Osteoblast (primary cell): ENCODE results near the gene STAMBP. TPM values are rescaled to one million over a fixed set of nuclear protein-coding genes. Genes with fewer than 3 reads are reported as not detected.
"Not testable (repeated sequence)": the region's sequence is repeated elsewhere in the genome, so short reads cannot be mapped to it uniquely, and the experiment has no call there.

Experiments
- DNase-seq: peaks from one replicate; pipeline ENCODE4 v3.0.0; 2011; ENCODE audit warnings: low spot score, mixed read lengths; ENCODE audit not compliant: insufficient read length; ENCODE audit errors: missing footprints
- H2AFZ ChIP-seq: 2 replicates; pipeline ENCODE4 v1.6.0; 2011; ENCODE audit warnings: mild to moderate bottlenecking, low read length
- H3K27ac ChIP-seq: 2 replicates; pipeline ENCODE4 v1.5.1; 2011; ENCODE audit warnings: mild to moderate bottlenecking, low read depth, low read length, moderate library complexity
- H3K27me3 ChIP-seq: 2 replicates; pipeline ENCODE4 v1.6.0; 2012; ENCODE audit warnings: mild to moderate bottlenecking, control low read depth, inconsistent platforms, low read length, moderate library complexity; ENCODE audit not compliant: insufficient read depth
- H3K36me3 ChIP-seq: 2 replicates; pipeline ENCODE4 v1.5.1; 2011; ENCODE audit warnings: mild to moderate bottlenecking, low read length, control low read depth, moderate library complexity; ENCODE audit not compliant: insufficient read depth
- H3K4me1 ChIP-seq: 2 replicates; pipeline ENCODE4 v1.5.1; 2011; ENCODE audit warnings: mild to moderate bottlenecking, low read length, control low read depth, moderate library complexity; ENCODE audit not compliant: insufficient read depth
- H3K4me2 ChIP-seq: 2 replicates; pipeline ENCODE4 v1.6.0; 2011; ENCODE audit warnings: mild to moderate bottlenecking, low read length; ENCODE audit not compliant: insufficient read depth
- H3K4me3 ChIP-seq: fragments of 200-600 bp; sonication (generic); 3 replicates; pipeline ENCODE4 v1.5.1; 2012; ENCODE audit warnings: mild to moderate bottlenecking, low read length, inconsistent platforms; ENCODE audit not compliant: insufficient read depth
- H3K79me2 ChIP-seq: 2 replicates; pipeline ENCODE4 v1.6.0; 2012; ENCODE audit warnings: mild to moderate bottlenecking, low read length, control low read depth, inconsistent platforms; ENCODE audit not compliant: insufficient read depth
- H3K9me3 ChIP-seq: 2 replicates; pipeline ENCODE4 v1.5.1; 2011; ENCODE audit warnings: low read depth, low read length, control low read depth
- H4K20me1 ChIP-seq: 2 replicates; pipeline ENCODE4 v1.6.0; 2012; ENCODE audit warnings: mild to moderate bottlenecking, low read length, control low read depth; ENCODE audit not compliant: insufficient read depth
- total RNA-seq: library from RNA; depleted of rRNA; stranded (reverse); fragments of >200 nt; gene quantifications from 2 replicates; pipeline ENCODE4 v1.2.3, GENCODE V29; 2012
- TF ChIP-seq, protein P1 (sequence below): IDR thresholded peaks from 2 replicates; pipeline ENCODE4 v1.5.1; 2011; ENCODE audit warnings: mild to moderate bottlenecking, low read depth, low read length, moderate library complexity; ENCODE audit errors: extremely low read depth

STAMBP gene
- total RNA-seq, 1 donor = 23.2 TPM

DNA sequence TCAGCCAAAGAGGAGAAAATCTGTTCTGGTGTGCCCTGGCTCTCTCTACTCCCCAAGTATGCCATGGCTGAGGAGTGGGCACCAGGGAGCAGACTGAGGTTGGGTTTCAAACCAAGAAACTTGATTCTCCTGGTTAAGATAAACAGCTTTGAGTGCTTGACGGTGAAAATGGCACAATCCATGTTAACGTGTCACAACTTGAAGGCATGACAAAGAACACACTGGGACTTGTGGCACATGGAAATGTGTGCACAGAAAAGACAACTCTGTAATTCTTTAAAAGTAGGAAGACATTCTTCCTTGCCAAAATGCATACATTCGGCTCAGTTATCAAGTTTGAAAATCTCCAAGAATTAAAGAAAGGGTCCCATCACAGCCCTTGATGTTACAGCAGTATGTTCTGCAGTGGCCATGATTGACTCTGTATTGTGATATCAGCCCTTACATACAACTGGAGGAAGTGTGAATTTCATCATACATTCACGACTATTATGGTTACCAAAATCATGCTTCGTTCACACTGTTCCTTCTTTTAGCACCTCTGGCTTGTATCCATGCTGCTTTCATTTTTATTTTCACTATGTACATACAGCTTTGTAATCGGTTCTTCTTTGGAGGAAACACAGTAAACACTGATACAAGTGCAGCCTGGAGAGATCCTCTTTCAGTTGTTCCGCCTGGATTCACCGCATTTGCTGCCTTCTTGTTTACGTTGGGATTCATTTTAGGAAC is 48.5 kb downstream of the STAMBP start:
- no peaks in the 10 kb centered on the region for H4K20me1 ChIP-seq
- H2AFZ ChIP-seq = no peak overlapping the region
- H3K36me3 ChIP-seq = no peaks in the 10 kb centered on the region
- no peaks in the 10 kb centered on the region for H3K9me3 ChIP-seq
- H3K4me1 ChIP-seq = no peaks in the 10 kb centered on the region
- no peak overlapping the region for H3K4me3 ChIP-seq
- no peak overlapping the region for H3K4me2 ChIP-seq
- H3K27me3 ChIP-seq = peaks cover 25% of the 10 kb centered on the region
- DNase-seq = no peak
- no peak overlapping the region for H3K27ac ChIP-seq
- no peaks in the 10 kb centered on the region for H3K79me2 ChIP-seq
- TF ChIP-seq, protein P1, sequence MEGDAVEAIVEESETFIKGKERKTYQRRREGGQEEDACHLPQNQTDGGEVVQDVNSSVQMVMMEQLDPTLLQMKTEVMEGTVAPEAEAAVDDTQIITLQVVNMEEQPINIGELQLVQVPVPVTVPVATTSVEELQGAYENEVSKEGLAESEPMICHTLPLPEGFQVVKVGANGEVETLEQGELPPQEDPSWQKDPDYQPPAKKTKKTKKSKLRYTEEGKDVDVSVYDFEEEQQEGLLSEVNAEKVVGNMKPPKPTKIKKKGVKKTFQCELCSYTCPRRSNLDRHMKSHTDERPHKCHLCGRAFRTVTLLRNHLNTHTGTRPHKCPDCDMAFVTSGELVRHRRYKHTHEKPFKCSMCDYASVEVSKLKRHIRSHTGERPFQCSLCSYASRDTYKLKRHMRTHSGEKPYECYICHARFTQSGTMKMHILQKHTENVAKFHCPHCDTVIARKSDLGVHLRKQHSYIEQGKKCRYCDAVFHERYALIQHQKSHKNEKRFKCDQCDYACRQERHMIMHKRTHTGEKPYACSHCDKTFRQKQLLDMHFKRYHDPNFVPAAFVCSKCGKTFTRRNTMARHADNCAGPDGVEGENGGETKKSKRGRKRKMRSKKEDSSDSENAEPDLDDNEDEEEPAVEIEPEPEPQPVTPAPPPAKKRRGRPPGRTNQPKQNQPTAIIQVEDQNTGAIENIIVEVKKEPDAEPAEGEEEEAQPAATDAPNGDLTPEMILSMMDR = no peak

DNA sequence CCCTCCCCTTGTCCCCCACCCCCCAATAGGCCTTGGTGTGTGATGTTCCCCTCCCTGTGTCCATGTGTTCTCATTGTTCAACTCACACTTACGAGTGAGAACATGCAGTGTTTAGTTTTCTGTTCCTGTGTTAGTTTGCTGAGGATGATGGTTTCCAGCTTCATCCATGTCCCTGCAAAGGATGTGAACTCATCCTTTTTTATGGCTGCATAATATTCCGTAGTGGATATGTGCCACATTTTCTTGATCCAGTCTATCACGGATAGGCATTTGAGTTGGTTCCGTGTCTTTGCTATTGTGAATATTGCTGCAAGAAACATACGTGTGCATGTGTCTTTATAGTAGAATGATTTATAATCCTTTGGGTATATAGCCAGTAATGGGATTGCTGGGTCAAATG is 49.2 kb downstream of the STAMBP start:
- not testable (repeated sequence) for H3K4me3 ChIP-seq, H3K4me1 ChIP-seq, H3K36me3 ChIP-seq, H2AFZ ChIP-seq, H3K79me2 ChIP-seq, DNase-seq, H3K4me2 ChIP-seq, H3K27ac ChIP-seq, H3K9me3 ChIP-seq, H4K20me1 ChIP-seq
- H3K27me3 ChIP-seq = peaks cover 28% of the 10 kb centered on the region

DNA sequence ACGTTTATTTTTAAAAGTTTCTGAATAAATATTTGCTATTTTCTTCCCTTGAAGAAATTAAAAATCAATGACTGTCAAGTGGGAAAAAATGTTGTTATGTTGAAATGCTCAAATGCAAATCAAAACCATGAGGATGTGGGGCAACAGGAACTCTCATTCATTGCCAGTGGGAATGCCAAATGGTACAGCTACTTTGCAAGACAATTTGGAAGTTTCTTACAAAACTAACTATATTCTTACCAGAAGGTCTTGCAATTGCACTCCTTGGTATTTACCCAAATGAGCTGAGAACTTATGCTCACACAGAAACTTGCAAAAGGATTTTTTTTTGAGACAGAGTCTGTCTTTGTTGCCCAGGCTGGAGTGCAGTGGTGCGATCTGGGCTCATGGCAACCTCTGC is 56.6 kb downstream of the STAMBP start:
- Histone ChIP-seq H3K4me2 (no peak overlapping the region), H3K4me1 (no peaks in the 10 kb centered on the region), H2AFZ (no peak overlapping the region), H3K9me3 (no peaks in the 10 kb centered on the region), H4K20me1 (no peaks in the 10 kb centered on the region), H3K27ac (no peak overlapping the region), H3K27me3 (peaks cover 56% of the 10 kb centered on the region), H3K79me2 (no peaks in the 10 kb centered on the region), H3K4me3 (no peak overlapping the region), H3K36me3 (no peaks in the 10 kb centered on the region)
- no peak for DNase-seq
- TF ChIP-seq, protein P1 = no peak

DNA sequence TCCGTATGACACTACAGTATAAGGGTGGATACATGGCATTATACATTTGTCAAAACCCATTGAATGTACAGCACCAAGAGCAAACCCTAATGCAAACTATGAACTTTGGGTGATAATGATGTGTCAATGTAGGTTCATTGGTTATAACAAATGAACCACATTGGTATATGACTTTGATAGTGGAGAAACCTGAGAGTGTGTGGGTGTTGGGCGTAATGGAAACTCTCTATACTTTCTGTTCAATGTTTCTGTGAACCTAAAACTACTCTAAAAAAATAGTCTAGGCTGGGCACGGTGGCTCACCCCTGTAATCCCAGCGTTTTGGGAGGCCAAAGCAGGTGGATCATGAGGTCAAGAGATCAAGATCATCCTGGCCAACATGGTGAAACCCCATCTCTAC is 57.6 kb downstream of the STAMBP start:
- Histone ChIP-seq H2AFZ (no peak overlapping the region), H3K4me2 (no peak overlapping the region), H3K4me1 (no peaks in the 10 kb centered on the region), H3K4me3 (no peak overlapping the region), H3K9me3 (no peaks in the 10 kb centered on the region), H3K27ac (no peak overlapping the region), H3K27me3 (peaks cover 55% of the 10 kb centered on the region), H4K20me1 (no peaks in the 10 kb centered on the region), H3K36me3 (no peaks in the 10 kb centered on the region), H3K79me2 (no peaks in the 10 kb centered on the region)
- no peak for DNase-seq
- TF ChIP-seq, protein P1 = no peak

DNA sequence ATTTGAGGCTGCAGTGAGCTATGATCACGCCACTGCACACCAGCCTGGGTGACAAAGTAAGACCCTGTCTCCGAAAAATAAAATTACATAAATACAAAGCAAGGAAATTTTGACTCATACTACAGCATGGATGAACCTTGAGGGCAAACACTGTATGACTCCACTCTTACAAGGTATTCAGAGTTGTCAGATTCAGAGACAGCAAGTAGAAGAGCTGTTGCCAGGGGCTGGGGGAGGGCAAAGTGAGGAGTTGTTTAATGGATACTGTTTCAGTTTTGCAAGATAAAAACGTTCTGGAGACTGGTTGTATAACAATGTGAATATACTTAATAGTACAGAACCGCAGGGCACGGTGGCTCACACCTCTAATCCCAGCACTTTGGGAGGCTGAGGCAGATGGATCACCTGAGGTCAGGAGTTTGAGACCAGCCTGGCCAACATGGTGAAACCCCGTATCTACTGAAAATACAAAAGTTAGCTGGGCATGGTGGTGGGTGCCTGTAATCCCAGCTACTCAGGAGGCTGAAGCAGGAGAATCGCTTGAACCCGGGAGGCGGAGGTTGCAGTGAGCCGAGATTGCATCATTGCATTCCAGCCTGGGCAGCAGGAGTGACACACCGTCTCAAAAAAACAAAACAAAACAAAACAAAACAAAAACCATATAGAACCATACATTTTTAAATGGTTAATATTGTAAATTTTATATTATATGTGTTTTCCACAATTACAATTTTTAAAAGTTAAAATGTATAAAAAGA is 59.0 kb downstream of the STAMBP start:
- not testable (repeated sequence) for H3K36me3 ChIP-seq, DNase-seq, H4K20me1 ChIP-seq, H3K79me2 ChIP-seq, H3K4me2 ChIP-seq, H3K9me3 ChIP-seq, H3K27ac ChIP-seq, H3K4me3 ChIP-seq, H3K4me1 ChIP-seq, H2AFZ ChIP-seq
- peaks cover 53% of the 10 kb centered on the region for H3K27me3 ChIP-seq
